ENCODE results near the gene ONECUT3. TPM values are rescaled to one million over a fixed set of nuclear protein-coding genes. Genes with fewer than 3 reads are reported as not detected.

The ONECUT3 gene
- total and polyA plus RNA-seq, 2 of the 4 experiments (the other 2 are of a cell fraction), result not detected

DNA sequence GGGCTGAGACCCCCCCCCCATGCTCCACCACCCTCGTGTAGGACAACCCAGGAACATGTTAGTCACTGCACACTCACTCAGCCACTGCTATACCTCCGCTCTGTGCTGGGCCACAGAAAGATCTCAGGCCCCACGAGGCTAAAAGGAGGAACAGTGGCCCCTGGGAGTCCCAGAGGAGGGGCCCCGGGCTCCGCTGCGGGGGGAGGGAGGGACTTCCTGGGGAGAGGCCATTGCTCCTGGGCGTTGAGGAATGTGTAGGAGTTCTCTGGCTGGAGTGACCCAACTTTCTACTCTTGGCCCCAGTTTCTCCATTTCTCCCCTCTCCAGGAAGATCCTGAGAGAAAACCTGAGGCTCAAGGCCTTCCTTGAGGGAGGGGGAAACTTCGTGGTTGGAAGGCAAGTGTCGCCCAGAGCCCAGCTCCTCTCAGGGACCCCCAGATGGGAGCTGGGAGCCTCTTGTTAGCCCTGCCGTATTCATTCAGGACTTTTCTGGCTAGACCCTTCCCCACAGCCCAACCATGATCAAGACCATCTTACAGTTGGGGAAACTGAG lies 13.6 kb downstream of the ONECUT3 start:
- no peak for DNase-seq
- Histone ChIP-seq H2BK5ac (ENCODE audit: low read depth, low read length, poor library complexity, severe bottlenecking) (no peak overlapping the region), H3K27ac (ENCODE audit: insufficient read depth, low read length) (no peak overlapping the region), H3K36me3 (ENCODE audit: control insufficient read depth, insufficient read depth, low read length) (no peaks in the 10 kb centered on the region), H4K8ac (ENCODE audit: low read depth in 2 of 2, low read length in 2 of 2) (no peak overlapping the region), H3K4me3 (ENCODE audit: insufficient read depth, low read depth, low read length) (no peak overlapping the region), H3K18ac (ENCODE audit: low read depth, low read length) (no peak overlapping the region), H4K20me1 (ENCODE audit: insufficient read depth, low read length) (no peaks in the 10 kb centered on the region), H2AK9ac (replicated peaks; ENCODE audit: low read depth, low read length, poor library complexity) (no peak overlapping the region), H2AK5ac (ENCODE audit: low read depth, low read length) (no peak overlapping the region), H3K14ac (replicated peaks; ENCODE audit: low read depth, low read length) (no peak overlapping the region), H3K4me2 (ENCODE audit: low read depth, low read length) (no peak overlapping the region), H3K9ac (ENCODE audit: low read depth, low read length) (no peak overlapping the region), H2AFZ (replicated peaks; ENCODE audit: low read length, poor library complexity) (peak overlapping the region; percentile 51), H3K27me3 (ENCODE audit: control insufficient read depth, insufficient read depth, low read length) (peaks cover 70% of the 10 kb centered on the region), H3K23ac (ENCODE audit: low read depth, low read length) (no peak overlapping the region), H3K56ac (ENCODE audit: extremely low read depth, insufficient read depth, low read length) (no peak overlapping the region), H3K4me1 (ENCODE audit: control insufficient read depth, insufficient read depth, low read length) (no peaks in the 10 kb centered on the region), H3K9me3 (ENCODE audit: control insufficient read depth, insufficient read depth, low read length) (peaks cover 12% of the 10 kb centered on the region), H4K91ac (ENCODE audit: insufficient read depth, low read depth, low read length) (no peak overlapping the region), H2BK20ac (ENCODE audit: low read depth, low read length) (no peak overlapping the region), H3K79me1 (ENCODE audit: low read depth in 1 of 2, low read length in 2 of 2) (no peaks in the 10 kb centered on the region), H4K5ac (ENCODE audit: low read depth, low read length) (no peak overlapping the region), H2BK15ac (ENCODE audit: low read depth, low read length) (no peak overlapping the region), H3K9me1 (ENCODE audit: insufficient read depth, low read length) (no peaks in the 10 kb centered on the region), H2BK120ac (ENCODE audit: low read depth, low read length) (no peak overlapping the region), H3K4ac (ENCODE audit: low read depth, low read length) (no peak overlapping the region)
- BruUV-seq (replicated peaks), result no TSS peak
- no peak for ATAC-seq (ENCODE audit: low read depth)
- ChIA-PET POLR2A (ENCODE audit: unreplicated experiment) (no interaction called here), CTCF (interaction anchor here (0.9 kb wide), 1 partner anchor 94 kb away, joined by 3 read pairs; no protein-coding TSS in a partner anchor)
- TF ChIP-seq MAZ (IDR thresholded peaks at IDR 0.05; ENCODE audit: borderline replicate concordance, low read depth, low read length) (no peak), SMC3 (IDR thresholded peaks at IDR 0.05; ENCODE audit: low read depth, low read length) (no peak), CEBPB (IDR thresholded peaks at IDR 0.05; ENCODE audit: low read depth, low read length) (no peak), CHD1 (IDR thresholded peaks at IDR 0.05; ENCODE audit: low read depth, low read length) (no peak), FOS (IDR thresholded peaks at IDR 0.05; ENCODE audit: low read depth, low read length) (no peak), POLR2A (IDR thresholded peaks at IDR 0.05; ENCODE audit: low read depth, low read length) (no peak), MAFK (IDR thresholded peaks at IDR 0.05; ENCODE audit: low read depth, low read length) (no peak), ELK1 (IDR thresholded peaks at IDR 0.05; ENCODE audit: borderline replicate concordance, low read depth, low read length) (no peak), BHLHE40 (IDR thresholded peaks at IDR 0.05; ENCODE audit: low read depth, low read length) (no peak), RAD21 (IDR thresholded peaks at IDR 0.05; ENCODE audit: low read length) (no peak), MXI1 (IDR thresholded peaks at IDR 0.05; ENCODE audit: borderline replicate concordance, low read depth, low read length) (no peak), USF2 (IDR thresholded peaks at IDR 0.05; ENCODE audit: low read depth, low read length) (no peak)
- TF ChIP-seq, protein P1, sequence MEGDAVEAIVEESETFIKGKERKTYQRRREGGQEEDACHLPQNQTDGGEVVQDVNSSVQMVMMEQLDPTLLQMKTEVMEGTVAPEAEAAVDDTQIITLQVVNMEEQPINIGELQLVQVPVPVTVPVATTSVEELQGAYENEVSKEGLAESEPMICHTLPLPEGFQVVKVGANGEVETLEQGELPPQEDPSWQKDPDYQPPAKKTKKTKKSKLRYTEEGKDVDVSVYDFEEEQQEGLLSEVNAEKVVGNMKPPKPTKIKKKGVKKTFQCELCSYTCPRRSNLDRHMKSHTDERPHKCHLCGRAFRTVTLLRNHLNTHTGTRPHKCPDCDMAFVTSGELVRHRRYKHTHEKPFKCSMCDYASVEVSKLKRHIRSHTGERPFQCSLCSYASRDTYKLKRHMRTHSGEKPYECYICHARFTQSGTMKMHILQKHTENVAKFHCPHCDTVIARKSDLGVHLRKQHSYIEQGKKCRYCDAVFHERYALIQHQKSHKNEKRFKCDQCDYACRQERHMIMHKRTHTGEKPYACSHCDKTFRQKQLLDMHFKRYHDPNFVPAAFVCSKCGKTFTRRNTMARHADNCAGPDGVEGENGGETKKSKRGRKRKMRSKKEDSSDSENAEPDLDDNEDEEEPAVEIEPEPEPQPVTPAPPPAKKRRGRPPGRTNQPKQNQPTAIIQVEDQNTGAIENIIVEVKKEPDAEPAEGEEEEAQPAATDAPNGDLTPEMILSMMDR (conservative IDR thresholded peaks at IDR 0.05; ENCODE audit: low read depth, low read length), result no peak
- intact Hi-C loops (cut with micrococcal nuclease) (loop anchor here (1.0 kb wide), 1 partner anchor 95 kb away; no protein-coding TSS in a partner anchor), dilution Hi-C loops (cut with HindIII; ENCODE audit: low sequenced_read_pairs, unreplicated experiment) (no loop called here), in situ Hi-C loops (cut with MboI; ENCODE audit: low sequenced_read_pairs) (loop anchor here (5.0 kb wide), 1 partner anchor 90 kb away; no protein-coding TSS in a partner anchor)
- no CpG with 5 or more reads among the region's 10 CpGs for WGBS, 2 experiments (ENCODE audit: extremely low coverage in 2 of 2, insufficient read length in 1 of 2)
